HG03460 (cell line): Measurements from ENCODE around the gene GPS1.

ENCODE experiments used
- ATAC-seq: cut with Tn5 transposase; IDR thresholded peaks from one replicate; pipeline ENCODE4 v1.9.1; 2021; ENCODE audit not compliant: unreplicated experiment

Gene GPS1

GRCh38 chr17:82076018-82076784 lies 24.5 kb downstream of the GPS1 start:
- no peak for ATAC-seq

GRCh38 chr17:82076785-82077591 lies 25.3 kb downstream of the GPS1 start:
- no peak for ATAC-seq

DNA sequence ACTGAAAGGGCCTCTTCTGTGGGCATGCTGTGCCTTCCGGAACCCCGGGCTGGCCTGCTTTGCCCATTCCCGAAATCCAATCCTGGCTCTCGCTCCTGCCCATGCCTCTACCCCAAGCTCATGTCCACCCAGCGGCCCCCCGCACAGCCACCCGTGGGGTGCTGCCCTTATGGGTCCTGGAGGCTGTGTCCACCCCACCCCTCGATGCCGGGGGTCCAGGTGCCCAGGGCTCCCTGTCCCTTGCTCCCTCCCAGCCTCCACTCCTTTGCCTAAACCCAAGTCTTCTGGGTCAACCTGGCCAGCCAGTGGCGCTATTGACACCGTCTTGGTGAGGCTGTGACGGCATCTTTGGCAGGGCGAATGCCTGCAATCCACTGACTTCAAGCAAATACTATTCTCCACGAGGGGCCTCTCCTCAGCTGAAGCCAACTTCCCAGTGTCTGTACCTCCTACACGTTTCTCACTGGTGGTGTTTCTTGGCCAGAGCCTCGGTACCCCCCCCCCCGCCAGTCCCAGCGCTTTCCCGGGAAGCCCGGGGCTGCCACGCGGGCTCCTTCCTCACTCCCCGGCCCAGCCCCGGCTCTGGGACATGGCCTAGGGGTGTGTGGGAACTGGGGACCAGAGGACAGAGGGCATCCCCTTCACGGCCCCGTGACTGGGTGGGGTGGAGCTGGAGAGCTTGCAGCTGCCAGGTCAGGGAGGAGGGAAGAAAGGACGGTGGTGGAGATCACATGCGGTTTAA lies 26.1 kb downstream of the GPS1 start:
- no peak for ATAC-seq

- no peak for ATAC-seq
Observed at GRCh38 chr17:82078433-82078832, 26.7 kb downstream of the GPS1 start.

DNA sequence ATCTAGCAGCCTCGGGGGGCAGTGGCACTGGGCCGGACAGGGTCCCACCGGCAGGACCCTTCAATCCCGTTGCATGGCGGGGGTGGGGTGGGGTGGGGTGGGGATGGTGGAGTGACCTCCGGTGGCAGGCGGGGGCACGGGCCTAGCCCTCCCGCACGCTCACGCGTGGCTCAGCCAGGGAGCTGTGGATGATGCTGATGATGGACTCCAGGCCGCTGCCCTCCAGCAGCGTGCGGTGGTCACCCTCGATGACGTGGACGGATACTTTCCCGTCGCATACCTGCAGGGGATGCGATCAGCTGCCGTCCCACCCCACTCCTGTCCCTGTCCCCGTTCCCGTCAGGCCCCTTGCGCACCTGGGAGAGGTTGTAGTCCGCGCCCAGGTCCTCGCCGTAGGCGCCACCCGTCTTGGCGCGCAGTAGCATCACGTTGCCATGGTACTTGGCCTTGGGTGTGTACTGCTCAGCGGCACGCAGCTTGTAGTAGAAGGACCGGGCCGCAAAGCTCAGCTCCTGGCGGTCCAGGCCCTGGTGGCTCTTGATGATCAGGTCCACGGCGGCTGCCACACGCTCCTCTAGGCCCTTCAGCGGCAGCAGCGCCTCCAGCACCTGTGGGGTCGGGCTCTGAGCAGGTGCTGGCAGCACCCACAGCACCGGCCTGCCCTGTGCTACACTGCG lies 27.4 kb downstream of the GPS1 start:
- no peak for ATAC-seq

GRCh38 chr17:82080048-82080788 lies 28.5 kb downstream of the GPS1 start:
- ATAC-seq = no peak

DNA sequence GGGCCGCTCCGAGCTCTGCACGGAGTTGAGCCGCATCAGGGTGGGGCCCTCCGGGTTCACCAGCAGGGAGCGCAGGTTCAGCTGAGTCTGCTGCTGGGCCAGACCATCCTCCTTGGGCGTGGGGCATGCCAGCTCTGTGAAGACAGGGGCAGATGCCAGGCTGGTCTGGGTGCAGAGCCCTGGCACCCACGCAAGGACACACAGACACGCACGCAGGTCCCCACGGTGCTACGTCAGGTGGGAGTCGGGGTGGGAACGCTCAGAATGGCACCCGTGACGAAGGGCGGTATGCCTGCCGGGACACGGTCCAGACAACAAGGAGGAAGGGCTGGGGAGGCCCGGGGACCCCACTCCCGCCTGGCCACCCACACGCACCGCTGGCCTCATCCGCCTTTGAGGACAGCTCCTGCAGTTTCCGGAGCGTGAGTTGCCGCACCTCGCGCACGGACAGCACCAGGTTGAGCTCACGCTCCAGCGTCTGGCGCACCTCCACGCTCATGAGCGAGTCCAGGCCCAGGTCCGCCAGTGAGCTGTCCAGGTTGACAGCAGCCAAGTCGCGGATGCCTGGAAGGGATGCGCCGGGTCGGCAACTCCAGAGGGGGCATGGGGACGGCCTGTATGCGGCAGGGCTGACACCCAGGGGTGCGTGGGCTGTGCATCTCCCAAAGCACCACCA lies 29.2 kb downstream of the GPS1 start:
- ATAC-seq = no peak

DNA sequence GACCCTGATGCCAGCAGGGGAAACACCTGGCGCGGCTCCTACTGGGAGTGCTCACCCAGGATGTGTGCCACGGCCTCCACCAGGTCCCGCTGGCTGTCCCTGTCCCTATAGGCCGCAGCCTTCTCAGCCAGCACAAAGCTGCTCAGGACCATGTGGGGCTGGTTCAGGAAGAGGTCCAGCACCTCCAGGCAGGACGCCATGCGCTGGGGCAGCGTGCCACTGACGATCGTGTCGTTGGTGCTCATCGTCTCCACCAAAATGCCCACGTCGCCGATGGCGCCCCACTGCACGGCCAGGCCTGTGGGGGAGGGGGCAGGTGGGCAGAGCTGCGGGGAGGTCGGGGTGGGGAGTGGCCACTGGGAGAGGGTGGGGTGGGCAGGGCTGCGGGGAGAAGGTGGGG lies 29.8 kb downstream of the GPS1 start:
- no peak for ATAC-seq

DNA sequence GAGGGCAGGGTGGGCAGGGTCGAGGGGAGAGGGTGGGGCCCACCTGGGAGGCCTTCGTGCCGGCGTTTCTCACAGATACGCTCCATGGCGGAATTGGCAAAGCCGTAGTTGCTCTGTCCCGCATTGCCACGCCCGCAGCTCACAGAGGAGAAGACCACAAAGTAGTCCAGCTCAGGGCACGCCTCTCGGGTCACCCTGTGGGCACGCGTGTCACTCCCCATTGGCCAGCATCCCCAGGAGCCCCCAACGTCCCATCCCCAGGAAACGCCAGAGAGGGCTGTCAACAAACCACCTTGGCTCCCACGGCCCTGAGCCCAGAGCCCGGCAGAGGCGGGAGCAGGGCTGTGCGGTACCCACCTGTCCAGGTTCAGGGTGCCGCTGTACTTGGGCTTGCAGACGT lies 30.3 kb downstream of the GPS1 start:
- ATAC-seq = no peak

- ATAC-seq = no peak
Observed at GRCh38 chr17:82082456-82082855, 30.8 kb downstream of the GPS1 start.

DNA sequence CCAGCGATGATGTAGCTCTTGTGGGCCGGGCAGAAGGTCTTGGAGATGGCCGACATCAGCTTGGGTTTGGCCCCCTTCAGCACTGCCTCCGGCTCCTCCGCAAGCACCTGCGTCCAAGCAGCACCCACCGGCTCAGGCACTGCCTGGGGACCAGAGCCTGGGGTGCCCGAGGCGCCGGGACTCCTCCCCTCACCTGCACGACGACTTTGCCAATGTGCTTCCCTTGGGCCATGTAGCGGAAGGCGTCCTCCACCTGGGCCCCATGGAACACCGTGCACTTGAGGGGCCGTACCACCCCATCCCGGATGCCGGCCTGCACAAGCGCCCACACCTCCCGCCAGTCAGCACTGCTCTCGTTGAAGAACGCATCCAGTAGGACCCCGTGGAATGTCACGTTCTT lies 31.3 kb downstream of the GPS1 start:
- no peak for ATAC-seq

DNA sequence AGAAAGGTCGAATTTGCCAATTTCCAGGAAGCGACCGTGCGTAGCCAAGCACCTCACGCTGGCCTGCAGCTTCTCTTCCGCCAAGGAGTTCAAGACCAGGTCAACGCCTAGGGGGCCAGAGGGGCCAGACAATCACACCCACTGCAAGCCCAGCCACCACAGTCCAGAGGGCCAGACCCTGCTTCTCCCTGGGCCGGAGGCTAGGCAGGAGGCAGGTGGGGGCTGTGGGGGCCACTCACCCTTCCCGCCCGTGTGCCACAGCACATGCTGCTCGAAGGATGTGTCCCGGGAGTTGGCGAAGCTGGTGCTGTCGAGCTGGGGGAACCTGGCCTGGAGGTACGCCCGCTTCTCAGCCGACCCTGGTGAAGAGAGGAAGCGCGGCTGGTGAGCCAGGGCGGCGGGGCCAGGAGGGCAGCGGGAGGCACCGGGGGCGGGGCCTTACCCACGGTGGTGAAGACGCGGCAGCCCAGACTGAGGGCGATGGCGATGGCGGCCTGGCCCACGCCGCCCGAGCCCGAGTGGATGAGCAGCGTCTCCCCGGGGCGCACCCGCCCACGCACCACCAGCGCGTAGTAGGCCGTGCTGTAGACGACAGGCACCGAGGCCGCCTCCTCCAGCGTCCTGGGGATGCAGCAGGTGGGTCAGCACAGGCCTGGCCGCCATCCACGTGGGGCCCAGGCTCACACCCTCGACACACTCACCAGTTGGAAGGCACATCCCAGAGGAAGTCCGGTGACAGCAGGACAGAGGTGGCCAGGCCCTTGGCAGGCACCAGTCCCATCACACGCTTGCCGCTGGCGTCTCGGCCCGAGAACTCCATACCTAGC lies 32.0 kb downstream of the GPS1 start:
- ATAC-seq = no peak

DNA sequence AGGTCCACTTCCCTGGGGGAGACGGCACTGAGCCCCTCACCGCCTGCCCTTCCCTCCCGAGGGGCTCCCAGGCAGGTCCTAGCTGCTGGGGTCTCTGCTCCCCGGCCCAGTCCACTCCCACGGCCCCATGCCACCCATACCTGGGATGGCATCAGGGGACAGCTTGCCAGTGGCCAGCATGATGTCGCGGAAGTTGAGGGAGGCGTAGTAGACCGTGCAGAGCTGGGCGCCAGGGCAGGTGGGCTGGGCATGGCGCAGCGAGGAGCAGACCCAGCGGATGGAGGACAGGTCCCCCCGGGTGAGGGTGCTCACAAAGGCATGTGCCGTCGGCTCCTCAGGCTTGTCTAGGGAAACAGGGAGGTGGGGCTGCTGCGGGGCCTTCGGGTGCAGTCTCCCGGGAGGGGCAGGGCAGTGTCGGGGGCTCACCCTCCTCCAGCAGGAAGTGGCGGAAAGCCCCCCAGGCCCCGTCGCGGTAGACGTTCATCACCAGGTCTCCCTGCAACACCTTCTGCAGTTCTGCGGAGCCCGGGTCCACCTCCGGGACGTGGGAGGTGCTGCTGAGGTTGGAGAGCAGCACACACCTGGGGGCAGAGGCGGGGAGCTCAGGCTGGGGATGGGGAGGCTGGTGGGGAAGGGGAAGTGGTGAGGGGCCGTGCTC lies 32.8 kb downstream of the GPS1 start:
- ATAC-seq = no peak

DNA sequence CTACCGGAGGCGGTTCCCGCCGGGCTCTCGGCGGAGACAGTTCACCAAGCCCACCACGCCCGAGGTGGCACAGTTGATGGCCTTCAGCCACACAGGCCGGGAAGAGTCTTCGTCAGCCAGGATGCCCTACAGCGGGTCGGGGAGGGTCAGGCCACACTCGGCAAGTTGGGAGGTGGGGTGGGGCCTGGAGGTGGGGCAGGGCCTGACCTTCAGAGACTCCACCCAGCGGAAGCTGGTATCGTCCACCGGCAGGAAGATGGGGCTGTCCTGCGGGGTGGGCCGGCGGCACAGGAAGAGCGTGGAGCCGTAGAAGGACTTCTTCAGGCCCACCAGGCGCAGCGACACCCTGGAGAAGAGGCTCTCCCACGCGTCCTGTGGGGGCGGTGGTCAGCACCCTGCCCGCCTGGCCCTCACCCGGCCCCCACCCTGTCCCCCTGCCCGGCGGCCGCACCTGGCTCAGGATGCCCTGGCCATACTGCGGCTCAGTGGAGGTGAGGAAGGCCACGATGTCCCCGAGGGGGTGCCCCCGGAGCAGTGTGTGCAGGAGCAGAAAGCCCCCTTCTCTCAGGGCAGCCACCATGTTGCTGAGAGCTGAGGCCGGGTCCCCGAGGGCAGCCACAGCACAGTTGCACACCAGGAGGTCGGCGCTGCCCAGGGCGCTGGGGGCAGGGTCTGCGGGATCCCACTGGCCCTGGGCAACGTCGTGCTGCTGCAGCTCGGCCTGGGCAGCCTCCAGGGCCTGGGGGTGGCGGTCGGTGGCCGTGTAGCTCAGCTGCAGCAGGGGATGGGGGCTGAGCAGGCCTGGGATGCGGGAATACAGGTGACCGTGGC lies 33.5 kb downstream of the GPS1 start:
- no peak for ATAC-seq

- ATAC-seq = no peak
Observed at GRCh38 chr17:82085931-82086764, 34.5 kb downstream of the GPS1 start.

- ATAC-seq = no peak
Observed at GRCh38 chr17:82086941-82087906, 35.5 kb downstream of the GPS1 start.
